Cardiac muscle cell (in vitro differentiated cells and primary cell): ENCODE results near the gene NFIC. TPM values are rescaled to one million over a fixed set of nuclear protein-coding genes. Genes with fewer than 3 reads are reported as not detected.

ENCODE experiments used
- DNase-seq, 2 donors: peaks; one replicate each; pipeline versions ENCODE4 v3.0.0 to v3.0.0-alpha.2; 2010 to 2017; ENCODE audit warnings: low read depth in 1 of 2, low spot score in 1 of 2
- H3K27ac ChIP-seq: fragments of 200-600 bp; sonication (generic); 2 replicates; pipeline ENCODE4 v1.5.1; 2016
- H3K27me3 ChIP-seq: fragments of 200-600 bp; sonication (generic); 2 replicates; pipeline ENCODE4 v1.6.0; 2016; ENCODE audit warnings: control low read depth
- H3K36me3 ChIP-seq: fragments of 200-600 bp; sonication (generic); 2 replicates; pipeline ENCODE4 v1.5.1; 2016; ENCODE audit warnings: control low read depth
- H3K4me1 ChIP-seq: fragments of 200-600 bp; sonication (generic); 2 replicates; pipeline ENCODE4 v1.8.1; 2017; ENCODE audit warnings: low read depth, mild to moderate bottlenecking, mixed run types
- H3K4me3 ChIP-seq: fragments of 200-600 bp; sonication (generic); 2 replicates; pipeline ENCODE4 v1.5.1; 2016; ENCODE audit warnings: mild to moderate bottlenecking
- H3K9me3 ChIP-seq: fragments of 200-600 bp; sonication (generic); 2 replicates; pipeline ENCODE4 v1.5.1; 2017; ENCODE audit warnings: low read depth, mild to moderate bottlenecking, control low read depth
- CTCF ChIP-seq: IDR thresholded peaks from 2 replicates; pipeline ENCODE4 v1.5.1; 2012; ENCODE audit warnings: low read depth, mild to moderate bottlenecking, low read length
- polyA plus RNA-seq: library from polyadenylated mRNA; unstranded; fragments of >200 nt; fragmentation: Nextera tagmentation; extraction: Ambion mirVana; gene quantifications from 2 replicates; pipeline ENCODE4 v1.2.1, GENCODE V29; 2016
- total RNA-seq: library from RNA; depleted of rRNA; stranded (reverse); fragments of >200 nt; gene quantifications from 2 replicates; pipeline ENCODE4 v1.2.3, GENCODE V29; 2016

NFIC gene
- total and polyA plus RNA-seq, 2 experiments from 2014 or later: 32.7 to 46.1 TPM

- Histone ChIP-seq H3K27ac (no peak overlapping the region), H3K4me3 (no peak overlapping the region), H3K9me3 (no peaks in the 10 kb centered on the region), H3K27me3 (no peaks in the 10 kb centered on the region), H3K36me3 (no peaks in the 10 kb centered on the region), H3K4me1 (no peaks in the 10 kb centered on the region)
- no peak for TF ChIP-seq CTCF
- DNase-seq: no peak
Observed at GRCh38 chr19:3474010-3474409, 107.6 kb downstream of the NFIC start.

DNA sequence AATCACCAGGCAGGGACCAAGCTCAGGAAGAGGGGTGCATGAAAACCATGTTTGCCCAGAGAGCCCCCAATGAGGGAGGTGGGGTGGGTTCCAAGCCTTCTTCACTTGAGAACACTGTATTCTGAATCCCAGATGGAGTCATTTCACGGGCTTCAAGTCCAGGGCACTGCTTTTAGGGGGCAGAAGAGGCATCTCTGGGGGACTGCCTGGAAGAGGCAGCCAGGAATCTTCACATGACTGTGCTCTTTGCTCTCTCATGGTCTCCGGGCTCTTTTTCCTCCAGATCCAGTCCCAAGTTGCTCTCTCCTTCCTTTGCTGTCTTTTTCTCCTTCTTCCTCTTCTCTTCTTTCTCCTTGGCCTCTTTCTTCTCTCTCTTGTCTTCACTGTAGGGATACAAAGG lies 108.2 kb downstream of the NFIC start:
- Histone ChIP-seq H3K27ac (no peak overlapping the region), H3K4me1 (no peaks in the 10 kb centered on the region), H3K4me3 (no peak overlapping the region), H3K9me3 (no peaks in the 10 kb centered on the region), H3K27me3 (no peaks in the 10 kb centered on the region), H3K36me3 (no peaks in the 10 kb centered on the region)
- DNase-seq: no peak
- TF ChIP-seq CTCF: no peak

GRCh38 chr19:3475449-3475848 lies 109.1 kb downstream of the NFIC start:
- no peak for TF ChIP-seq CTCF
- Histone ChIP-seq H3K4me1 (no peaks in the 10 kb centered on the region), H3K36me3 (no peaks in the 10 kb centered on the region), H3K9me3 (no peaks in the 10 kb centered on the region), H3K4me3 (no peak overlapping the region), H3K27me3 (no peaks in the 10 kb centered on the region), H3K27ac (no peak overlapping the region)
- DNase-seq: no peak

DNA sequence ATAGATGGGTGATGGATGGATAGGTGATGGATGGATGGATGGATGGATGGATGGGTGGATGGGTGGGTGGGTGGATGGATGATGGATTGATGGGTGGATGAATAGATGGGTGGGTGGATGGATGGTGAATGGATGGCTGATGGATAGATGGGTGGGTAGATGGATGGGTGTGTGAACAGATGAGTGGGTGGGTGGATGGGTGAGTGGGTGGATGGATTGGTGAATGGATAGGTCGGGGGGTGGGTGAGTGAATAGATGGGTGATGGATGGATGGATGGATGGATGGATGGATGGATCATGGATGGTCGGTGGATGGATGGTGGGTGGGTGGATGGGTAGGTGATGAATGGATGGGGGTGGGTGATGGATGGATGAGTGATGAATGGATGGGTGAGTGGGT lies 110.4 kb downstream of the NFIC start:
- H3K27me3 ChIP-seq: no peaks in the 10 kb centered on the region
- no peak for DNase-seq
- no peak overlapping the region for H3K4me3 ChIP-seq
- H3K27ac ChIP-seq: no peak overlapping the region
- H3K36me3 ChIP-seq: no peaks in the 10 kb centered on the region
- no peak for TF ChIP-seq CTCF
- no peaks in the 10 kb centered on the region for H3K4me1 ChIP-seq
- no peaks in the 10 kb centered on the region for H3K9me3 ChIP-seq

- no peaks in the 10 kb centered on the region for H3K4me1 ChIP-seq
- no peaks in the 10 kb centered on the region for H3K36me3 ChIP-seq
- H3K9me3 ChIP-seq: no peaks in the 10 kb centered on the region
- no peak overlapping the region for H3K27ac ChIP-seq
- no peak overlapping the region for H3K4me3 ChIP-seq
- H3K27me3 ChIP-seq: no peaks in the 10 kb centered on the region
- DNase-seq: no peak
- TF ChIP-seq CTCF: no peak
Observed at GRCh38 chr19:3477506-3477905, 111.1 kb downstream of the NFIC start.

GRCh38 chr19:3477951-3478350 lies 111.6 kb downstream of the NFIC start:
- DNase-seq: no peak
- Histone ChIP-seq H3K4me1 (no peaks in the 10 kb centered on the region), H3K36me3 (no peaks in the 10 kb centered on the region), H3K9me3 (no peaks in the 10 kb centered on the region), H3K27ac (no peak overlapping the region), H3K4me3 (no peak overlapping the region), H3K27me3 (no peaks in the 10 kb centered on the region)
- TF ChIP-seq CTCF: no peak
